G401.6 (cell line): ENCODE measurements around the gene HES4.
"Not testable (repeated sequence)": the region's sequence is repeated elsewhere in the genome, so short reads cannot be mapped to it uniquely, and the experiment has no call there.

Source experiments
- FAIRE-seq: peaks from 2 replicates; lab custom pipeline; 2012; peaks lifted over from hg19 to GRCh38; lab: Jason Lieb, UNC

Gene HES4

DNA sequence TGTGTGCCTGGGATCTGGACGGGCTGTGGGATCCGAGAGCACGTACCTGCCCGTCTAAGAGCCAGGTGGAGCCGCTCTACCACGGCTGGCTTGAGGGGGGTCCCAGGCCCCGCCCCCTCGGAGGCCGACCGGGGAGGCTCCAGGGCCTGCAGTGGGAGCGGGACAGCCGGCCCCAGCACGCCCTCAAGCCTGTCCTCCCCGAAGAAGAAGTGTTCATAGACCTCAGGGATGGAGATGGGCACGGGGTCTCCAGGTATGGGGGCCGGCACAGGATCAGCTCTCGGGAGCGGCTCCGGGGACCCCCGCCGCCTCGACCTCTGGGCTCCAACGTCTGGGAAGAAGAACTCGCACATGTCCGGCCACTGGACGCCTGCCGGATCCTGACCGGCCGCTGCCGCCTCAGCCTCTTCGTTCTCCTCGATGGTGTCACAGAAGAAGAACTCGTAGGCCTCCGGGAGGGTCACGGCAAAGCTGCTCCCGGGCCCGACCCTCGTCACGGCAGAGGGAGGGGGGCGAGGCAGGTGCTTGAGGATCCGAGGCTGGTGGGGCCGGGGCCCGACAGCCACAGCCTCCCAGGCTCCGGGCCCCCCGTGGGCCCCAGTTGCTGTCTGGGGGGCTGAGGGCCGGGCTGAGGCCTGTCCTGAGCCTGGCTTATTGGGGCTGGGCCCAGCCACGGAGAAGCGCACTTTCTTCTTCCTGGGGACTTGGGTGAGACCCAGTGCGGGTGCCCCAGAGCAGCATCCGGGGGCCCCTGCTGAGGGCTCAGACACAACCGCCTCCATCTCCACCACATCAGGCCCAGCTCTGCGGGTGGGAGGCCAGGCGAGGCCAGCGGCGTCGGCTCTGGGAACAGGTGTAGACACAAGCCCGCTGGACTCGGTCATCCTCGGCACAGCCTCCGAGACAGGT is 20.8 kb downstream of the HES4 start:
- FAIRE-seq = no peak

DNA sequence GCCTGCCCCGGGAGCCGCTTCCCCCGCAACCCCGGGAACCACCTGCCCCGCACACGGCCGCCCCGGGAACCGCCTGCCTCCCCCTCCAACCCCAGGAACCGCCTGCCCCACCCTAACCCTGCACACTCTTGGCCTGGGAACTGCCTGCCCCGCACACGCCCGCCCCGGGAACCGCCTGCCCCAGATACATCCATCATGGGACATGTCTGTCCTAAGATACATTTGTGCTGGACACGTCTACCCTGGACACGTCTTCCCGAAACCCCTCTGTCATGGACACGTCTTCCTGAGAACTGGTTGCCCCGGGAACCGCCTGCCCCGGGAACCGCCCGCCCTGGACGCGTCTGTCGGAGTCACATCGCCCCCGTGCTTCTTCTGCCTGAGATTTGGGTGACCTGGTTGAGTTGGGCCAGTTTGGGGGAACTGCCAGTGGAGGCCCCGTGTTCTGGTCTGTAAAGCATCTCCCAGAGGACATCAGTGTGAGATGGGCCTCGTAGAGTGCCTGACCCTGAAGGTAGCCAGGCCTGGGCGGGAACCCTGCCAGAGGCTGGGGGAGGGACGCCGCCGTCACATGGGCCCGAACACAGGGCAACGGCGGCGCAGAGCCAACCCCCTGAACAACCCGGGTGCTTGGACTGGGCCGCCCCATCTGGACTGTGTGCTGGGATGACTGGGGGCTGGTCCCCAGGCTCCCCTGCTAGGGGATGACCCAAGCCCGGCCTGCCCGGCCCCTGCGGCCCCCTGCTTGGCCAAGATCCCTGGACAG is 21.6 kb downstream of the HES4 start:
- no peak for FAIRE-seq

DNA sequence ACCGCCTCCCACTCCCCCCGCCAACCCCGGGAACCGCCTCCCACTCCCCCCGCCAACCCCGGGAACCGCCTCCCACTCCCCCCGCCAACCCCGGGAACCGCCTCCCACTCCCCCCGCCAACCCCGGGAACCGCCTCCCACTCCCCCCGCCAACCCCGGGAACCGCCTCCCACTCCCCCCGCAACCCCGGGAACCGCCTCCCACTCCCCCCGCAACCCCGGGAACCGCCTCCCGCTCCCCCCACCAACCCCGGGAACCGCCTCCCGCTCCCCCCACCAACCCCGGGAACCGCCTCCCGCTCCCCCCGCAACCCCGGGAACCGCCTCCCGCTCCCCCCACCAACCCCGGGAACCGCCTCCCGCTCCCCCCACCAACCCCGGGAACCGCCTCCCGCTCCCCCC is 23.1 kb downstream of the HES4 start:
- not testable (repeated sequence) for FAIRE-seq

DNA sequence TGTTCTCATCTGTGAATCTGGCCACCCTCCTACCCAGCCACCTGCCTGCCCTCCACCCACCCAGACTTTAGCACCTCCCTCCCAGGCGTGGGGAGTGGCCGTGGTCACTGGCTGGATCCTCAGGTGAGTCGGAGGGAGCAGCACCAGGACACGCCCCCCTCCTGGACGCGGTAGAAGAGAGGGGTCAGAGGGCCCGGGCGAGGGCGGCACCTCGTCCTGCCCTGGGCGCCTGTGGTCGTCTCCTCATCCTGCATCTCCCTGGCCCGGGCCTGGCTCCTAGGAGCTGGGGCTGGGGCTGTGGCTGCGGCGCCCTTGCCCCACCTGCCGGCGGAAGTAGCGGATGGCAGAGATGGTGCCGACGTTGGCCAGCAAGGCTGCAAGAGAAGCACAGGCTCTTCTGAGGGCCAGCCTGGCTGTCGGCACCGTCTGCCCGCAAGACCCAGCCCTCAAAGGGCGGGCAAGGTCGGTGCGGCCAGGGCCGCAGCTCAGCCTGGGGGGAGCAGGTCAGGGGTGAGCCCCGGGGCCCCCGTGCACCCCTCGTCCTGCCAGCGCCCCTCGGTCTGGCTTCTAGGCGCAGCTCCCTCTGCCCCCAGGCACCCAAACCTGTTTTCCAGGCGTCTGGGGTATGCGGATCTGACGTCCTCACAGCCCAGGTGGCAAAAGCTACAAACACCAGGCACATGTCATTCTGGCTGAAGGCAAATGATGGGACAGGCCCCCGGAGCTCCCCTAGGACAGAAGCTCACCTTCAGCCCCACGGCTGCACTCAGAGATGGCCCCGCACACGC is 23.8 kb downstream of the HES4 start:
- peak; percentile 31 for FAIRE-seq

DNA sequence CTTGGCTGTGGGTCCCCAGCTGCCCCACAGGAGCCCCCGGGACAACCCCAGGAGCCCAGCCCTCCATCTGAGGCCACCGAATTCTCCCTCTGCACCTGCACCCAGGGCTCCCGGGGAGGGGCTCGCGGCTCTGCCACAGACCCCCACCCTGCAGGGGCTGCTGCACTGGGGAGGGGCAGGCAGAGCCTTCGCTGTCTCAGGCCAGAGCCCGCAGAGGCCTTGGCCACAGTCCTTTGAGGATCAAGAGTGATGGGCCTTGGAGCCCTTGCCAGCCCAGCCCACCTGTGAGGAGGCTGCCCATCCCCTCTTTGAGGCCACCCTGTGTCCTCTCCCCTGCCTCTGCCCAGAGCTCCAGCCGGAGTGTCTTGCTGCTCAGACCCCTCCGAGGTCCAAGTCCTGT is 24.5 kb downstream of the HES4 start:
- no peak for FAIRE-seq

DNA sequence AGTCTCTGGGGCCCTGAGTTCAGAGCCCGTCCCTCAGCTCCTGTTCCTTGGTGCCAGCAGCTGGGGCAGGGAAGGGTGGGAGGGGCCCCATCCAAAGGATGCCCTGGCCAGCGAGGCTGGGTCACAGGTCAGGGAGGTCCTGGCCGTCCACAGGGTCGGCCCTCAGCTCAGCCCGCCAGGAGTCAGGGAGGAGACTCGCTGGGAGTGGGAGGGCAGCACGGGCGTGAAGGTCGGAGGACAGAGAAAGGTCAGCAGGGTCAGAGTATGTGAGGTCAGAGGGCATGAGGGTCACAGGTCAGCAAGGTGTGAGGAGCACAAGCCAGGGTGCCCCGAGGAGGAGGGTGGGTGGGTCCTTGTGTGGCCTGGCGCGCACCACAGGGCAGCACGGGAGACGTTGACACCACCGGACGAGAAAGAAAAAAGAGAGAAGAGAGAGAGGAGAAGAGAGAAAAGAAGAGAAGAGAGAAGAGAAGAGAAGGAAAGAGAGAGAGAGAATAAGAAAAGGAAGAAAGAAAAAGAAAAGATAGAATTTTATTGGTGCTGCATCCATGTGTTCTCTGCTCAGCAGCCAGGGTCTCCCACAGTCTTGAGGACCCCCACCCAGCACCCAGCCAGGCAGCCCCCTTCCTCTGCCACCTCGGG is 25.1 kb downstream of the HES4 start:
- no peak for FAIRE-seq

DNA sequence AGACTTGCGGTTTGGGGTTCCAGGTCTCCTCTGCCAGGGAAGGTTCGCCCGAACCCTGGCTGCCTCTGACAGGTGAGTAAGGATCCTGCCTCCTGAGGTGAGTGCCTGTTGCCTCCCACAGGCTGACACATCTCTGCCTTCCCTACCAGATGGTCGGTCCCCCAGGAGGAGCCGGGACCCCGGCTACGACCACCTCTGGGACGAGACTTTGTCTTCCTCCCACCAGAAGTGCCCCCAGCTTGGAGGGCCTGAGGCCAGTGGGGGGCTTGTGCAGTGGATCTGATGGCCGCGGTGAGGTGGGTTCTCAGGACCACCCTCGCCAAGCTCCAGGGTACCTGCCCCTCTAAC is 25.6 kb downstream of the HES4 start:
- no peak for FAIRE-seq

DNA sequence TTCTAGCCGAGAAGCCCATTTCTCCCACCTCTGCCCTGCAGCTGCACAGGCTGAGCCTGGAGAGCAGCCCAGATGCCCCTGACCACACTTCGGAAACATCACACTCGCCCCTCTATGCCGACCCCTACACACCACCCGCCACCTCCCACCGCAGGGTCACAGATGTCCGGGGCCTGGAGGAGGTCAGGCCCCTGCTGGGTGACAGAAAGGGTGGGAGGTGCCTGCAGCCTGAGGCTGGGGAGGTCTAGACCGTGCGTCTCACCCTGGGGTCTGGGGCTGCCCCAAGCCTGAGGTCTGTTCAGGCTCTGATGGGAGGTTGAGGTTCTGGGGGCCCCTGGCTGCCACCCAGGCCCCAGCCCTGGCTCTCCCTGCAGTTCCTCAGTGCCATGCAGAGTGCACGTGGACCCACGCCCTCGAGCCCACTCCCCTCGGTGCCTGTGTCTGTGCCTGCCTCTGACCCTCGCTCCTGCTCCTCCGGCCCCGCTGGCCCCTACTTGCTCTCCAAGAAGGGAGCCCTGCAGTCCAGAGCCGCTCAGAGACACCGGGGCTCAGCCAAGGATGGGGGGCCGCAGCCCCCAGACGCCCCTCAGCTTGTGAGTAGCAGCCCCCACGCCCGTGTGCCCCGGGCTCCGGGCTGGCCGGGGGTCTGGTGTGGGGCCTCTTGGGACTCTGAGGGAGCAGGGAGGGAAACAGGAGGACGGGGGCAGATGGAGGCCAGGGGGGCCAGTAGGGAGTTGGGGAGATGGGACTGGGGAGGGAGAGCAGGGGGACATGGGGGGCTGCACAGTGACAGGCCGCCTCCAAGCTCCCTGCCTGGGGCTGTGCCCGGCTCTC is 26.2 kb downstream of the HES4 start:
- no peak for FAIRE-seq

DNA sequence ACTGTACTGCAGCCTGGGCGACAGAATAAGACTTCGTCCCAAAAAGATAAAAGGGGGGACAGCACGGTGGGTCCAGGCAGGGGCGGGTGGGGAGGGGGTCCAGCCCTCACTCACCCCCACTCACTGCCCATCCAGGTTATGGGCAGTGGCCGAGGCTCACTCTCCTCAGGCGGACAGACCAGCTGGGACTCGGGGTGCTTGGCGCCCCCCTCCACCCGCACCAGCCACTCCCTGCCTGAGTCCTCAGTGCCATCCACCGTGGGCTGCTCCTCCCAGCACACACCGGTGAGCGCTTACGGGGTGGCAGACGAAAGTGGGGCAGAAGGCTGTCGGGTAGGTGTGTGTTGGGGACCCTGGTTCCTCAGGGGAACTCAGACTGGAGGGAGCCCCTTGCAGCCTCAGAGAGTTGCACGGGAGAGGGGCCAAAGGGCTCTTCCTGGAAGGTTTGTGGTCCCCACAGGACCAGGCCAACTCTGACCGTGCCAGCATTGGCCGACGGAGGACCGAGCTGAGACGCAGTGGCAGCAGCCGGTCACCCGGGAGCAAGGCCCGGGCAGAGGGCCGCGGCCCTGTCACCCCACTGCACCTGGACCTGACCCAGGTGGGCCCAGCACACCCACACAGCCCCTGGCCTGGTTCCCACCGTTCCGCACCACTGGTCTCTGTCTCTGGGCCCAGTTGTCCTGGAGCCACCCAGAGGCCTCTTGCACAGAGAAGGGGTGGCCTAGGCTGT is 27.0 kb downstream of the HES4 start:
- no peak for FAIRE-seq

DNA sequence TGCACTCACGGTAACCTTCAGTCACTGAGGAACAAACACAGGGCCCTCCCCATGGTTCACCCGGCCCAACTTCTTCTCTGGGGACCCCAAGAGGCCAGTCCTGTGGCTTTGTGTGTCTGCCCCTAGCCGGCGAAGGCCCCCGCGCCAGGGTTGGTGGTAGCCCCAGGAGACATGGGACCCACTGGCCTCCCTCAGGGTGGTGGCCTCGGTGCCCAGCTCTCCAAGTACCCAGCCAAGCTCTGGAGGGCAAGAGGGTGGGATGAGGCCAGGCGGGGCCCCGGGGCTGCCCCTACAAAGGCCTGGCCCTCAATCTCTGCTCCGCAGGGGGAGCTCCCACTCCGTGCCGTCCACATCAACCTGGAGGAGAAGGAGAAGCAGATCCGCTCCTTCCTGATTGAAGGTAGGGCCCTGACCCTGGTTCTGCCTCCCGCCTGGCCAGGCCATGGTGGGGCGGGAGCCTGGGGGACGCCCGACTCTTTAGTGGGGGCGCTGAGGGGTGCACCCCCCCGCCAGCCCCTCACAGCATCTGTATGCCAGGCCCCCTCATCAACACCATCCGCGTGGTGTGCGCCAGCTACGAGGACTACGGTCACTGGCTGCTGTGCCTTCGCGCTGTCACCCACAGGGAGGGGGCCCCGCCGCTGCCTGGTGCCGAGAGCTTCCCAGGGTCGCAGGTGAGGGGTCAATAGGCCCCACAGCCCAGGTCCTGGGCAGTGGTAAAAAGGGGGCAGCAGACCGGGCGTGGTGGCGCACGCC is 28.0 kb downstream of the HES4 start:
- FAIRE-seq = no peak

DNA sequence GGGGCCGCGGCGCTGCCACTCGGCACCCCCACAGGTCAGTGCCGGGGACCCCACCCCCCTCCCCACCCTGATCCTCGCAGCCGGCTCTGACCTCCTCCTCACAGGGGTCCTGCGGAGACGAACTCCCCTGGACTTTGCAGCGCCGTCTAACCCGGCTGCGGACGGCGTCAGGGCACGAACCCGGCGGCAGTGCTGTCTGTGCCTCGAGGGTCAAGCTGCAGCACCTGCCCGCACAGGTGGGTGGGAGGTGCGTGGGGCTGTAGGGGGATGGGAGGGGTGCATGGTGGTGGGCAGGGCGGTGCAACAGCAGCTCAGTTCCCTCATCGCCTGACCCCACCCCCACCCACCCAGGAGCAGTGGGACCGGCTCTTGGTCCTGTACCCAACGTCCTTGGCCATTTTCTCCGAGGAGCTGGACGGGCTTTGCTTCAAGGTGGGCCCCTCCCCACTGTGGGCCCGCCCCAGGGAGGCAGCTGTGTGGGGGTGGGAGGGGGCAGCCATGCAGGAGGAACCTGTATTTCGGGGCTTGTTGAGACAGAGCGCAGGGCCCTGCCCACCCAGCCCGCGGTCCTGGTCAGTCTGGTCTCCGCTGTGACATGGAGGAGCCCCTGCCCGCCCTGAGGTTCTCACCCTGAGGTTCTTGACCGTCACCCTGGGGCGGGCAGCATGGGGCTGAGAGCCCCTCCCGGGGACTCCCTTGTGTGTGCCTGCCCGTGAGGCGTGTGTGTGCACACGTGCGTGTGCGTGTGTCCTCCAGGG is 28.7 kb downstream of the HES4 start:
- no peak for FAIRE-seq

DNA sequence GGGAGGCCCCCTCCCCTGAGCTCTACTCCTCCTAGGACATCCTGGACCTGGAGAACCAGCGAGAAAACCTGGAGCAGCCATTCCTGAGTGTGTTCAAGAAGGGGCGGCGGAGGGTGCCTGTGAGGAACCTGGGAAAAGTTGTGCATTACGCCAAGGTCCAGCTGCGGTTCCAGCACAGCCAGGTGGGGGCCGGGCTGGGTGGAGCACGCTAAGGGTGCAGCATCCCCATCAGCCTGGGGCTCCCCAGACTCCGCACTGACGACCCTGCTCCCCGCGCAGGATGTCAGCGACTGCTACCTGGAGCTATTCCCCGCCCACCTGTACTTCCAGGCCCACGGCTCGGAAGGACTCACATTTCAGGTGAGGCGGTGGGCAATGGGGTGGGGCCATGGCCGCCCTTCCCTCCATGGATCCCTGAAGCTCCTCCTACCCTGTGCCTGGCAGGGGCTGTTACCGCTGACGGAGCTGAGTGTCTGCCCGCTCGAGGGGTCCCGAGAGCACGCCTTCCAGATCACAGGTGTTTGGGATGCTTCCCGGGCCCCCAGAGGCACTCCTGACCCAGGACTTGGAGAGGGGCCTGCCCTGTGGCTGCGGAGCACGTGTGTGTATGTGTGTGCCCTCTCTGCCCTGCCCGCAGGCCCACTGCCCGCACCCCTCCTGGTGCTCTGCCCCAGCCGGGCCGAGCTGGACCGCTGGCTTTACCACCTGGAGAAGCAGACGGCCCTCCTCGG is 29.5 kb downstream of the HES4 start:
- no peak for FAIRE-seq

DNA sequence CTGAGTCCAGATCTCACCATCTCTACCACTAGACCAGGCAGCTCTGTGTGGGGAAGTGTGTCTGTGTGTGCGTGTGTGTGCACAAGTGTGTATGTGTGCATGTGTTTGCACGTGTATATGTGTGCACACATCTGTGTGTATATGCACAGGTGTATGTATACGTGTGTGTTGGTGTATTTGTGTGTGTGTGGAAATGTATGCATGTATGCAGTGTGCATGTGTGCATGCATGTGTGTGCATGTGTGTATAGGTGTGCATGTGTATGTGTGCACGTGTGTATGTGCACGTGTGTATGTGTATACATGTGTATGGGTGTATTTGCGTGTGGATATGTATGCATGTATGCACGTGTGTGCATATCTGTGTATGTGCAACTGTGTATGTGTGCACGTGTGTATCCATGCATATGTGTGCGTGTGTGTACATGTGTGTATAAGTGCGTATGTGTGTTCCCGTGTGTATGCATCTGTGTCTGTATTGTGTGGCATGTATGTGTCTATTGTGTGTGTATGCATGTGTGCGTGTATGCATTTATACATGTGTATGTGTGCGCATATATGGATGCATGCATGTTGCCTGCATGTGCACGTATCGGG is 30.5 kb downstream of the HES4 start:
- FAIRE-seq = no peak

DNA sequence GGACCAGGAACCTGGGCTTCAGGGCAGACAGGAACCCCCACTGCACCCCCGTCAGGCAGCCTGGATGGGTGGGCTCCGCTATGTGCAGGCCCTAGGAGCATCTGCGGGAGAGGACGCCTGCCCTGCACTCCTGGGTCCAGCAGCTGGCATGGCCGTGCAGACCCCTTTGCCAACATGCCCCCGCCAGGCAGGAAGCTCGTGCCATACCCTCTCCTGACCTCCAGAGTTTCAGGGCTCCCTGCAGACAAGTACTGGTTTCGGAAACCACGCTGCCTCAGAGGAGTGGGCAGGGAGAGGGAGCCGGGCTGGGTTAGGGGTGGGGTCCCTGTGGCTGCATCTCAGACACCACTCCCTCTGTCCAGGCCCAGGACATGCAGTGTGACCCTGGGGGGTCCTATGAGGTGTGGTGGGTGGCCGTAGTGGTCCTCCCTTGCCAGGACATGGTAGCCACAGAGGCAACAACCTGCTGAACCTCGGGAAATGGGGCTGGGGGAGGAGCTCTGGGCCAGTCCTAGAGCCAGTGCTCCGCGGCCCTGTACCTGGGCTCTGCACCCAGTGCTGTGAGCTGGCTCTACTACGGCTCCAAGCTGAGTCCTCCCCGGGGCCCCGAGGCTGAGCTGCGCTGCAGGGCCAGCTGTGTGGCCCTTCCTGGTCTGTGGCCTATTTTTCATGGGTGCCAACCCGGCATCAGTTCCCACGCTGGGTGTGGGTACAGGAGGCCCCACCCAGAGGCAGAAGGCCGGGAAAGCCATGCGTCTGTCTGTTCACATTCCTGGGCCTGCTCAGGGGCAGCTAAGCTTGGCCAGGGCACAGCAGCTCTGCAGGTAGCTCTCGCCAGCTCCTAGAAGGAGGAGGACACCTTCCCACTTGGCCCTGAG is 32.2 kb downstream of the HES4 start:
- no peak for FAIRE-seq

DNA sequence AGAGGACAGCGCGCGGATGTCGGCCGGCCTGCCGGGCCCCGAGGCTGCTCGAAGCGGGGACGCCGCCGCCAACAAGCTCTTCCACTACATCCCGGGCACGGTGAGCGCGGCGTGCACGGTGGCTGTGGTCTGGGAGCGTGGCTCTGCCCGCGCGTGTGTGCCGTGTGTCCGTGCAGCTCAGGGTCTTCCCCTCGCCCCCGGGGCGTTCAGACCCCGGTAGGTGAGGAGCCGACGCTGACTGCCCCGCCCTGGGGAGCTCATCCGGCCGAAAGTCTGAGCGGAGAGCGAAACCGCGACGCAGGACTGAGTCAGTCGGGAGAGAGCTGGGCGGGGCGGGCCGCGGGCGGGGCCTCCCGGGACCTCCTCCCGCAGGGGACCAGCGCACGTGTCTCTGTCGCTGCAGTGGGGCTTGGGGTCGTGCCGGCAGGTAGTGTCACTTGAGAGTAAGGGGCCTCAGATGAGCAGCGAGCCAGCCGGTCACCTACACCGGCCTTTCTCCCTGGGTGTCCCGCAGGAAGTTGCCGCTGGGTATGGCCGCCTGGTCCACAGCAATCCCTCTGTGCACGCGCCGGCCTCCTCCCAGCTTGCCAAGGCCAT is 33.1 kb downstream of the HES4 start:
- no peak for FAIRE-seq

DNA sequence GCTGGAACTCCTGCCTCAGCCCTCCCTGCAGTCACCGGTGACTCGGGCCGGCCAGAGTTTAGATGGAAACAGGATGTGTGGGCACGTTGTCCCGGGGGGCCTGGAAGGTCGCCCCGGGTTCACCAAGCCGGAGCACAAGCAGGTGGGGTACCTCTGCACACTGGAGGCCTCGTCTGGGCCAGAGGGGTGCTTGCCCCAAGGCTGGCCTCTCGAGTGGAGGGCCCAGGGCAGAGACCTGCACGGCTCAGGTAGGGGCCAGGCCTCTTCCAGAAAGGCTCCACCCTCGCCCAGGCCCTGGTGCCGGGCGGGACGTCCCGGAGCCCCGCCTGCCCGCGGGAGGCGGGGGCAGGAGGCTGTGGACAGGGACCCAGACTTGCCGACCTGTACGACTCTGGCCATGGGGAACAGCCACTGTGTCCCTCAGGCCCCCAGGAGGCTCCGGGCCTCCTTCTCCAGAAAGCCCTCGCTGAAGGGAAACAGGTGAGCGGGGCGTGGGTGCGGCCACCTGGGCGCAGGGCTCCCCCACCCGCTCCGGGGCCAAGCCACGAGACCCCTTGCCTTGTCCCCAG is 33.7 kb downstream of the HES4 start, which contains the start of gene PLEKHN1:
Gene PLEKHN1, plus strand, starts transcription at position 348 of the 569 bp plus-strand sequence. Its CDS starts 50 bp downstream, at position 398.
- no peak for FAIRE-seq
